Neural cell (in vitro differentiated cells): ENCODE results near the gene FBXO8. TPM values are rescaled to one million over a fixed set of nuclear protein-coding genes. Genes with fewer than 3 reads are reported as not detected.

Experiments used
- H2AFZ ChIP-seq: fragments of 200-600, 300-800 bp; sonication (generic), shearing (Covaris generic); 2 replicates; pipeline ENCODE4 v1.6.0; 2014; ENCODE audit warnings: low read depth, mild to moderate bottlenecking, antibody characterized with exemption, low read length, moderate library complexity
- H3F3A ChIP-seq: fragments of 200-600 bp; shearing (Covaris generic); 2 replicates; pipeline ENCODE4 v1.6.1; 2016; ENCODE audit warnings: mild to moderate bottlenecking, moderate library complexity, mixed read lengths, antibody characterized with exemption, low read length; ENCODE audit not compliant: insufficient read depth, poor library complexity, severe bottlenecking
- H3K27ac ChIP-seq: fragments of 200-600, 300-800 bp; sonication (generic), shearing (Covaris generic); 2 replicates; pipeline ENCODE4 v1.5.1; 2014; ENCODE audit warnings: mild to moderate bottlenecking, low read length, moderate library complexity
- H3K27me3 ChIP-seq: fragments of 300-800, 200-600 bp; sonication (generic), shearing (Covaris generic); 2 replicates; pipeline ENCODE4 v1.6.0; 2014; ENCODE audit warnings: mild to moderate bottlenecking, low read depth, low read length, moderate library complexity; ENCODE audit not compliant: insufficient read depth
- H3K36me3 ChIP-seq: fragments of 300-800, 200-600 bp; sonication (generic), shearing (Covaris generic); 2 replicates; pipeline ENCODE4 v1.5.1; 2014; ENCODE audit warnings: mild to moderate bottlenecking, antibody characterized with exemption, low read length, moderate library complexity; ENCODE audit not compliant: insufficient read depth
- H3K4me2 ChIP-seq: fragments of 300-800, 200-600 bp; sonication (generic), shearing (Covaris generic); 2 replicates; pipeline ENCODE4 v1.6.0; 2014; ENCODE audit warnings: mild to moderate bottlenecking, low read length
- H3K4me3 ChIP-seq: fragments of 300-800, 200-600 bp; sonication (generic), shearing (Covaris generic); 2 replicates; pipeline ENCODE4 v1.5.1; 2014; ENCODE audit warnings: mild to moderate bottlenecking, low read length, moderate library complexity
- H3K79me2 ChIP-seq: fragments of 200-600 bp; shearing (Covaris generic); replicated peaks from 2 replicates; pipeline ENCODE4 v1.6.0; 2014; ENCODE audit warnings: mild to moderate bottlenecking, low read length, moderate library complexity; ENCODE audit not compliant: insufficient read depth
- H3K9ac ChIP-seq: fragments of 300-800, 200-600 bp; sonication (generic), shearing (Covaris generic); 2 replicates; pipeline ENCODE4 v1.6.1; 2016; ENCODE audit warnings: mild to moderate bottlenecking, low read length, mixed read lengths
- H3K9me2 ChIP-seq: fragments of 200-600 bp; shearing (Covaris generic); 2 replicates; pipeline ENCODE4 v1.6.1; 2016; ENCODE audit warnings: mild to moderate bottlenecking, low read length, mixed read lengths; ENCODE audit not compliant: insufficient read depth
- H3K9me3 ChIP-seq: fragments of 200-600, 300-800 bp; sonication (generic), shearing (Covaris generic); 2 replicates; pipeline ENCODE4 v1.6.1; 2016; ENCODE audit warnings: mild to moderate bottlenecking, mixed run types, low read length, moderate library complexity, mixed read lengths
- H4K20me1 ChIP-seq: fragments of 200-600 bp; shearing (Covaris generic); 2 replicates; pipeline ENCODE4 v1.6.1; 2016; ENCODE audit warnings: mild to moderate bottlenecking, mixed run types; ENCODE audit not compliant: insufficient read depth
- CTCF ChIP-seq: fragments of 450-650 bp; IDR thresholded peaks from 2 replicates; pipeline ENCODE4 v1.5.1; 2014; ENCODE audit warnings: antibody characterized with exemption, mild to moderate bottlenecking, moderate library complexity; ENCODE audit not compliant: poor library complexity, severe bottlenecking
- EP300 ChIP-seq: fragments of 450-650 bp; conservative IDR thresholded peaks from 2 replicates; pipeline ENCODE4 v1.6.1; 2014; ENCODE audit warnings: antibody characterized with exemption, mild to moderate bottlenecking, moderate library complexity; ENCODE audit not compliant: poor library complexity, severe bottlenecking
- EZH2 ChIP-seq: fragments of 200-600, 300-800 bp; shearing (Covaris generic), sonication (generic); IDR thresholded peaks from 2 replicates; pipeline ENCODE4 v1.6.1; 2014; ENCODE audit warnings: antibody characterized with exemption, low read length, borderline replicate concordance, mild to moderate bottlenecking; ENCODE audit not compliant: insufficient read depth, poor library complexity, severe bottlenecking
- MXI1 ChIP-seq: fragments of 450-650 bp; conservative IDR thresholded peaks from 2 replicates; pipeline ENCODE4 v1.6.1; 2014; ENCODE audit warnings: antibody characterized with exemption, mild to moderate bottlenecking; ENCODE audit not compliant: poor library complexity, severe bottlenecking
- POLR2AphosphoS5 ChIP-seq: IDR thresholded peaks from 2 replicates; pipeline ENCODE4 v1.6.1; 2012
- RAD21 ChIP-seq: fragments of 450-650 bp; conservative IDR thresholded peaks from 2 replicates; pipeline ENCODE4 v1.6.1; 2014; ENCODE audit warnings: antibody characterized with exemption, mild to moderate bottlenecking, moderate library complexity
- REST ChIP-seq: IDR thresholded peaks from 2 replicates; pipeline ENCODE4 v1.6.1; 2012; ENCODE audit warnings: borderline replicate concordance
- TAF1 ChIP-seq: IDR thresholded peaks from 2 replicates; pipeline ENCODE4 v1.6.1; 2012; ENCODE audit warnings: low read depth
- polyA plus RNA-seq: library from polyadenylated mRNA; depleted of rRNA; stranded (reverse); fragments of >200 nt; gene quantifications from 2 replicates; pipeline ENCODE4 v1.2.3, GENCODE V29; 2014

FBXO8 gene
- polyA plus RNA-seq, 1 donor from 2014 or later, result 29.3 TPM

- Histone ChIP-seq H3K36me3 (peaks cover 4% of the 10 kb centered on the region), H3K27ac (no peak overlapping the region), H3K4me2 (no peak overlapping the region), H3K9ac (no peak overlapping the region), H3K9me3 (no peaks in the 10 kb centered on the region), H3K4me3 (no peak overlapping the region), H4K20me1 (no peaks in the 10 kb centered on the region), H3K79me2 (no peaks in the 10 kb centered on the region), H2AFZ (no peak overlapping the region), H3K27me3 (no peaks in the 10 kb centered on the region), H3F3A (no peaks in the 10 kb centered on the region), H3K9me2 (no peaks in the 10 kb centered on the region)
- TF ChIP-seq REST, result no peak
- no peak for TF ChIP-seq POLR2AphosphoS5
- TF ChIP-seq CTCF, result no peak
- no peak for TF ChIP-seq EP300
- no peak for TF ChIP-seq TAF1
- no peak for TF ChIP-seq RAD21
- no peak for TF ChIP-seq MXI1
Observed at GRCh38 chr4:174244441-174244840, 39.0 kb downstream of the FBXO8 start.

GRCh38 chr4:174241162-174241561, 42.3 kb downstream of the FBXO8 start:
- Histone ChIP-seq H3K9ac (no peak overlapping the region), H3K36me3 (peaks cover 13% of the 10 kb centered on the region), H3K79me2 (no peaks in the 10 kb centered on the region), H3K27ac (no peak overlapping the region), H2AFZ (no peak overlapping the region), H3F3A (no peaks in the 10 kb centered on the region), H3K9me2 (no peaks in the 10 kb centered on the region), H4K20me1 (no peaks in the 10 kb centered on the region), H3K4me3 (no peak overlapping the region), H3K4me2 (no peak overlapping the region), H3K9me3 (no peaks in the 10 kb centered on the region), H3K27me3 (no peaks in the 10 kb centered on the region)
- no peak for TF ChIP-seq REST
- no peak for TF ChIP-seq EZH2
- TF ChIP-seq POLR2AphosphoS5, result no peak
